ENCODE results near the gene DCUN1D4.

DNA sequence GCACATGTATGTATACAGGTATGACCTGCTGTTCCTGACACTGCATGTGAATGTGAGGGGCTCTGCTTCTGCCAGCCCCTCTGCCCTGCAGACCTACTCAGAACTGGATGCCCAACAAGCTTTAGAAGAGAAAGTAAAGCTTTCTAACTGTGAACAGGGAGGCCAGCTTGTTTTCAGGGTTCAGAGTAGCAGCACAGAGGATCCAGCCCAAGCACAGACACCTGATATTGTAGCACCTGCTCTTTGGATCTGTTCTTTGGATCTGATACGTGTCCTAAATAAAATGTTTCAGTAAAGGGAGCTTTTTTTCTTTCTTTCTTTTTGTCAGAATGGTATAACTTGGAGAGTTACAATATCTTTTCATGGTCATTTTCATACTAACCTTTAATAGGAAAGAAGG is 19.2 kb downstream of the DCUN1D4 start:
- TF ChIP-seq, protein P1, sequence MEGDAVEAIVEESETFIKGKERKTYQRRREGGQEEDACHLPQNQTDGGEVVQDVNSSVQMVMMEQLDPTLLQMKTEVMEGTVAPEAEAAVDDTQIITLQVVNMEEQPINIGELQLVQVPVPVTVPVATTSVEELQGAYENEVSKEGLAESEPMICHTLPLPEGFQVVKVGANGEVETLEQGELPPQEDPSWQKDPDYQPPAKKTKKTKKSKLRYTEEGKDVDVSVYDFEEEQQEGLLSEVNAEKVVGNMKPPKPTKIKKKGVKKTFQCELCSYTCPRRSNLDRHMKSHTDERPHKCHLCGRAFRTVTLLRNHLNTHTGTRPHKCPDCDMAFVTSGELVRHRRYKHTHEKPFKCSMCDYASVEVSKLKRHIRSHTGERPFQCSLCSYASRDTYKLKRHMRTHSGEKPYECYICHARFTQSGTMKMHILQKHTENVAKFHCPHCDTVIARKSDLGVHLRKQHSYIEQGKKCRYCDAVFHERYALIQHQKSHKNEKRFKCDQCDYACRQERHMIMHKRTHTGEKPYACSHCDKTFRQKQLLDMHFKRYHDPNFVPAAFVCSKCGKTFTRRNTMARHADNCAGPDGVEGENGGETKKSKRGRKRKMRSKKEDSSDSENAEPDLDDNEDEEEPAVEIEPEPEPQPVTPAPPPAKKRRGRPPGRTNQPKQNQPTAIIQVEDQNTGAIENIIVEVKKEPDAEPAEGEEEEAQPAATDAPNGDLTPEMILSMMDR (IDR thresholded peaks at IDR 0.05; ENCODE audit: poor library complexity), result no peak
- TF ChIP-seq EZH2phosphoT487 (IDR thresholded peaks at IDR 0.05; ENCODE audit: low read depth, severe bottlenecking, unreplicated experiment), result no peak

Measured in hepatocyte (in vitro differentiated cells).